ENCODE results near the gene THBS2.

Gene THBS2

GRCh38 chr6:169234634-169235033, 19.0 kb downstream of the THBS2 start:
- Histone ChIP-seq H3K4me3 (ENCODE audit: insufficient read depth, low read depth, low read length, poor library complexity, severe bottlenecking) (no peak overlapping the region), H3K9me3 (ENCODE audit: control insufficient read depth, low read length) (no peaks in the 10 kb centered on the region), H3K36me3 (ENCODE audit: control insufficient read depth, insufficient read depth, low read length) (no peaks in the 10 kb centered on the region), H3K4me1 (ENCODE audit: control insufficient read depth, insufficient read depth, low read length, poor library complexity, severe bottlenecking) (no peaks in the 10 kb centered on the region), H3K27me3 (replicated peaks; ENCODE audit: control insufficient read depth, insufficient read depth, low read length, poor library complexity, severe bottlenecking) (no peaks in the 10 kb centered on the region), H3K27ac (ENCODE audit: insufficient read depth, low read length, poor library complexity, severe bottlenecking) (no peak overlapping the region)
- DNase-seq: no peak

DNA sequence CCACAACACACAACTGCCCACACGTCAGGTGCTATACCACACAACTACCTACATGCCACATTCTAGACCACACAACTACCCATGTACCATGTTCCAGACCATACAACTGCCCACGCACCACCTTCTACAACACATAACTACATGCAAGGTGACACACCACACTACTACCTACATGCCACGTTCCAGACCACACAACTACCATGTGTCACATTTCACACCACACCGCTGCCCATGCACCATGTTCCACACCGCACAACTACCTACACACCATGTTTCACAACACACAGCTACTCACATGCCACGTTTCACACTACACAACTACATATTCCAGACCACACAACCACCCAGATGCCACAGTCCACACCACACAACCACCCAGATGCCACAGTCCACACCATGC, 19.8 kb downstream of the THBS2 start:
- no peak overlapping the region for H3K4me3 ChIP-seq (ENCODE audit: insufficient read depth, low read depth, low read length, poor library complexity, severe bottlenecking)
- H3K4me1 ChIP-seq (ENCODE audit: control insufficient read depth, insufficient read depth, low read length, poor library complexity, severe bottlenecking): no peaks in the 10 kb centered on the region
- H3K9me3 ChIP-seq (ENCODE audit: control insufficient read depth, low read length): no peaks in the 10 kb centered on the region
- no peaks in the 10 kb centered on the region for H3K36me3 ChIP-seq (ENCODE audit: control insufficient read depth, insufficient read depth, low read length)
- H3K27me3 ChIP-seq (replicated peaks; ENCODE audit: control insufficient read depth, insufficient read depth, low read length, poor library complexity, severe bottlenecking): no peaks in the 10 kb centered on the region
- H3K27ac ChIP-seq (ENCODE audit: insufficient read depth, low read length, poor library complexity, severe bottlenecking): no peak overlapping the region
- no peak for DNase-seq

DNA sequence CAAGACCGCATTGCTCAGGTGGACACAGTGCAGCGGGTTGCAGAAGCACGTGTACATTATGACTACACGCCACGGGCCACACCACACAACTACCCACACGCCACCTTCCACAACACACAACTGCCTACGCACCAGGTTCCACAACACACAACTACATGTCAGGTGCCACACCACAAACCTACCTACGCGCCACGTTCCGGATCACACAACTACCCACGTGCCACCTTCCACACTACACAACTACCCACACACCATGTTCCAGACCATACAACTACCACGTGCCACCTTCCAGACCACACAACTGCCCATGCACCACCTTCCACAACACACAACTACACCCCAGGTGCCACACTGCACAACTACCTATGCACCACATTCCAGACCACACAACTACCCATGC, 20.5 kb downstream of the THBS2 start:
- Histone ChIP-seq H3K4me3 (ENCODE audit: insufficient read depth, low read depth, low read length, poor library complexity, severe bottlenecking) (no peak overlapping the region), H3K4me1 (ENCODE audit: control insufficient read depth, insufficient read depth, low read length, poor library complexity, severe bottlenecking) (no peaks in the 10 kb centered on the region), H3K9me3 (ENCODE audit: control insufficient read depth, low read length) (no peaks in the 10 kb centered on the region), H3K27ac (ENCODE audit: insufficient read depth, low read length, poor library complexity, severe bottlenecking) (no peak overlapping the region), H3K27me3 (replicated peaks; ENCODE audit: control insufficient read depth, insufficient read depth, low read length, poor library complexity, severe bottlenecking) (no peaks in the 10 kb centered on the region), H3K36me3 (ENCODE audit: control insufficient read depth, insufficient read depth, low read length) (no peaks in the 10 kb centered on the region)
- DNase-seq: no peak

DNA sequence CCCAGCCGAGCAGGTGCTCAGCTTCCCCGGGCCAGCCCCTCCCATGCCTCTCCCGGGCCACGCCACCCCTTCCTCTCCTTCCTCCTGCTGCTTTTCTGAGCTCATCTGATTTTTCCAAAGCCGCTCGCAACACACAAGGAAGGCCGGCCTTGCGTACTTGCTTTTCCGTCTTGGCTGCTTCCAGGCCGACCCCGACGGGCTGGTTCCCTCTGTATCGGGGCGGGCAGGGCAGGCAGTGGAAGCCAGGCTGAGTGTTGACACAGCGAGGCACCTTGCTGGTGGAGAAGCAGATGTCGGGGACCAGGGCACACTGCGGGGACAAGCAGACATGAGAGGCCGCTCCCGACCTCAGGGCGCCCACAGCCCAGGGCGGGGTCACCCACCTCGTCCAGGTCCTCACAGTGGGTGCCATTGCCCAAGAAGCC, 21.1 kb downstream of the THBS2 start:
- no peaks in the 10 kb centered on the region for H3K36me3 ChIP-seq (ENCODE audit: control insufficient read depth, insufficient read depth, low read length)
- H3K4me3 ChIP-seq (ENCODE audit: insufficient read depth, low read depth, low read length, poor library complexity, severe bottlenecking): no peak overlapping the region
- no peaks in the 10 kb centered on the region for H3K4me1 ChIP-seq (ENCODE audit: control insufficient read depth, insufficient read depth, low read length, poor library complexity, severe bottlenecking)
- no peak overlapping the region for H3K27ac ChIP-seq (ENCODE audit: insufficient read depth, low read length, poor library complexity, severe bottlenecking)
- H3K9me3 ChIP-seq (ENCODE audit: control insufficient read depth, low read length): no peaks in the 10 kb centered on the region
- no peaks in the 10 kb centered on the region for H3K27me3 ChIP-seq (replicated peaks; ENCODE audit: control insufficient read depth, insufficient read depth, low read length, poor library complexity, severe bottlenecking)
- DNase-seq: no peak

GRCh38 chr6:169231790-169232506, 21.7 kb downstream of the THBS2 start:
- H3K9me3 ChIP-seq (ENCODE audit: control insufficient read depth, low read length): no peaks in the 10 kb centered on the region
- H3K27me3 ChIP-seq (replicated peaks; ENCODE audit: control insufficient read depth, insufficient read depth, low read length, poor library complexity, severe bottlenecking): no peaks in the 10 kb centered on the region
- H3K4me3 ChIP-seq (ENCODE audit: insufficient read depth, low read depth, low read length, poor library complexity, severe bottlenecking): no peak overlapping the region
- H3K36me3 ChIP-seq (ENCODE audit: control insufficient read depth, insufficient read depth, low read length): no peaks in the 10 kb centered on the region
- no peak overlapping the region for H3K27ac ChIP-seq (ENCODE audit: insufficient read depth, low read length, poor library complexity, severe bottlenecking)
- H3K4me1 ChIP-seq (ENCODE audit: control insufficient read depth, insufficient read depth, low read length, poor library complexity, severe bottlenecking): no peaks in the 10 kb centered on the region
- no peak for DNase-seq

GRCh38 chr6:169230946-169231789, 22.5 kb downstream of the THBS2 start:
- no peak for DNase-seq
- Histone ChIP-seq H3K4me1 (ENCODE audit: control insufficient read depth, insufficient read depth, low read length, poor library complexity, severe bottlenecking) (no peaks in the 10 kb centered on the region), H3K27me3 (replicated peaks; ENCODE audit: control insufficient read depth, insufficient read depth, low read length, poor library complexity, severe bottlenecking) (no peaks in the 10 kb centered on the region), H3K36me3 (ENCODE audit: control insufficient read depth, insufficient read depth, low read length) (no peaks in the 10 kb centered on the region), H3K9me3 (ENCODE audit: control insufficient read depth, low read length) (no peaks in the 10 kb centered on the region), H3K27ac (ENCODE audit: insufficient read depth, low read length, poor library complexity, severe bottlenecking) (no peak overlapping the region), H3K4me3 (ENCODE audit: insufficient read depth, low read depth, low read length, poor library complexity, severe bottlenecking) (no peak overlapping the region)

DNA sequence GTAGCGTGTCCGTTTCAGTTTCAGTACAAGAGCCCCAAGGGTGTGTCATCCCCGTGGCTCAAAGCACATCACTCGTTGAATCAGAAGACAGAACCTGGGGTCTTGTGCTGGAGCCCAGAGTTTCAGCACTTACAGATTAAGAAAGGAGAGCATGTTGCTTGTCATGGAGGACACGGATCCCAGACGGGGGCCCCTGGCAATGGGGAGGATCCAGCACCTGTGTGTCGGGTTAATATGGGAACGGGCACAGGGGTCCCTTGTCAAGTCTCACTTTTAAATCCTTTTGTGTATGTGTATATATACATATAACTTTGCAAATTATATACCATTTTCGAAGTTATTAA, 23.4 kb downstream of the THBS2 start:
- DNase-seq: no peak
- Histone ChIP-seq H3K27ac (ENCODE audit: insufficient read depth, low read length, poor library complexity, severe bottlenecking) (no peak overlapping the region), H3K36me3 (ENCODE audit: control insufficient read depth, insufficient read depth, low read length) (no peaks in the 10 kb centered on the region), H3K4me1 (ENCODE audit: control insufficient read depth, insufficient read depth, low read length, poor library complexity, severe bottlenecking) (no peaks in the 10 kb centered on the region), H3K9me3 (ENCODE audit: control insufficient read depth, low read length) (no peaks in the 10 kb centered on the region), H3K4me3 (ENCODE audit: insufficient read depth, low read depth, low read length, poor library complexity, severe bottlenecking) (no peak overlapping the region), H3K27me3 (replicated peaks; ENCODE audit: control insufficient read depth, insufficient read depth, low read length, poor library complexity, severe bottlenecking) (no peaks in the 10 kb centered on the region)

DNA sequence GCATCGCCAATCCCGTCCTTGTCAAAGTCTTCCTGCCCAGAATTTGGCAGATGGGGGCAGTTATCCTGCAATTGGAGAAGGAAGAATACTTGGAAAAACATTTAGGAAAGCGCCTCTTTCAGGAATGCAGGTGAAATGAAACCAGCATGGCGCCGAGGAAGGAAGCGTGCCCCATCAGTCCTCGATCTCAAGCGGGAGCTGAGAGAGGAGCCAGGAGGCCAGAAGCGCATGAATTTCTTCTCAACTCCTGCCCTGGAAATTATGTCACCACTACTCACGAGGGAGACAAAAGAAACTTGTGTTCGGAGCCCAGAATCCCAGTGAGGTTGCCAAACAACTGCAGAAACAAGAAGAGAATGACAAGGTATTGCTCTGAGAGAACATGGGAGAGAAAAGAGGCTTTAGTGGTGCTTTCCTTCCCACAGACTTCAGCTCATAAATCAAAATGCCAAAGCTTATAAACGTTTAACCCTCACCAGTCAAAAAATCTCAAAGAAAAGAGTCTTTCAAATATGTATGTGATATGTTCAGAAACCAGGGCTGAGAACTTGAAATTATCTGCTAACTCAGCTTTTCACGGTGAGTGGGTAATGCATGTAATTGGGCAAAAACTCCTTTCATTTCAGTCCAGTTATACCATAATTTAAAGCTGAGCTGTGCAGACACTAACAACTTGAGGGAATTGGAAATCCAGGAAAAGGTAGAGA, 23.9 kb downstream of the THBS2 start:
- Histone ChIP-seq H3K36me3 (ENCODE audit: control insufficient read depth, insufficient read depth, low read length) (no peaks in the 10 kb centered on the region), H3K4me1 (ENCODE audit: control insufficient read depth, insufficient read depth, low read length, poor library complexity, severe bottlenecking) (no peaks in the 10 kb centered on the region), H3K27me3 (replicated peaks; ENCODE audit: control insufficient read depth, insufficient read depth, low read length, poor library complexity, severe bottlenecking) (no peaks in the 10 kb centered on the region), H3K4me3 (ENCODE audit: insufficient read depth, low read depth, low read length, poor library complexity, severe bottlenecking) (no peak overlapping the region), H3K9me3 (ENCODE audit: control insufficient read depth, low read length) (no peaks in the 10 kb centered on the region), H3K27ac (ENCODE audit: insufficient read depth, low read length, poor library complexity, severe bottlenecking) (no peak overlapping the region)
- no peak for DNase-seq

GRCh38 chr6:169227116-169227515, 26.5 kb downstream of the THBS2 start:
- Histone ChIP-seq H3K4me3 (ENCODE audit: insufficient read depth, low read depth, low read length, poor library complexity, severe bottlenecking) (no peak overlapping the region), H3K27ac (ENCODE audit: insufficient read depth, low read length, poor library complexity, severe bottlenecking) (no peak overlapping the region), H3K27me3 (replicated peaks; ENCODE audit: control insufficient read depth, insufficient read depth, low read length, poor library complexity, severe bottlenecking) (no peaks in the 10 kb centered on the region), H3K36me3 (ENCODE audit: control insufficient read depth, insufficient read depth, low read length) (no peaks in the 10 kb centered on the region), H3K4me1 (ENCODE audit: control insufficient read depth, insufficient read depth, low read length, poor library complexity, severe bottlenecking) (no peaks in the 10 kb centered on the region), H3K9me3 (ENCODE audit: control insufficient read depth, low read length) (no peaks in the 10 kb centered on the region)
- DNase-seq: no peak

- Histone ChIP-seq H3K36me3 (ENCODE audit: control insufficient read depth, insufficient read depth, low read length) (no peaks in the 10 kb centered on the region), H3K4me1 (ENCODE audit: control insufficient read depth, insufficient read depth, low read length, poor library complexity, severe bottlenecking) (no peaks in the 10 kb centered on the region), H3K4me3 (ENCODE audit: insufficient read depth, low read depth, low read length, poor library complexity, severe bottlenecking) (no peak overlapping the region)
These were observed 27.8 kb downstream of the THBS2 start for GRCh38 chr6:169225887-169226286.

More at GRCh38 chr6:169225887-169226286, 27.8 kb downstream of the THBS2 start:
- no peak for DNase-seq
- H3K27me3 ChIP-seq (replicated peaks; ENCODE audit: control insufficient read depth, insufficient read depth, low read length, poor library complexity, severe bottlenecking): no peaks in the 10 kb centered on the region
- H3K9me3 ChIP-seq (ENCODE audit: control insufficient read depth, low read length): no peaks in the 10 kb centered on the region
- no peak overlapping the region for H3K27ac ChIP-seq (ENCODE audit: insufficient read depth, low read length, poor library complexity, severe bottlenecking)

Data from effector memory CD4-positive, alpha-beta T cell (primary cell).